Peyer's patch (tissue), 4 donors: ENCODE measurements around the gene EPB41L4B. TPM values are rescaled to one million over a fixed set of nuclear protein-coding genes. Genes with fewer than 3 reads are reported as not detected.

Experiments used
- DNase-seq, 3 donors: peaks; one replicate each; pipeline ENCODE4 v3.0.0-alpha.2; 2017 to 2019
- H3K27ac ChIP-seq, 4 donors: fragments of 200-600 bp; sonication (generic); one replicate each; pipeline ENCODE4 v1.5.1; 2016 to 2019
- H3K27me3 ChIP-seq, 2 donors: fragments of 200-600 bp; sonication (generic); one replicate each; pipeline ENCODE4 v1.5.1; 2019
- H3K36me3 ChIP-seq, 3 donors: fragments of 200-600 bp; sonication (generic); one replicate each; pipeline ENCODE4 v1.5.1; 2016 to 2019
- H3K4me1 ChIP-seq, 4 donors: fragments of 200-600 bp; sonication (generic); one replicate each; pipeline ENCODE4 v1.5.1; 2016 to 2019
- H3K4me3 ChIP-seq, 4 donors: fragments of 200-600 bp; sonication (generic); 1 replicate in 3 of 4; 2 replicates in 1 of 4; pipeline ENCODE4 v1.5.1; 2016 to 2019; ENCODE audit warnings: mild to moderate bottlenecking in 1 of 4
- H3K9me3 ChIP-seq, 4 donors: fragments of 200-600 bp; sonication (generic); one replicate each; pipeline ENCODE4 v1.5.1; 2016 to 2019; ENCODE audit warnings: mild to moderate bottlenecking in 1 of 4
- POLR2A ChIP-seq, 2 donors: fragments of 450-650 bp; IDR thresholded peaks; one replicate each; pipeline ENCODE4 v1.5.1; 2017; ENCODE audit warnings: antibody characterized with exemption in 2 of 2, mild to moderate bottlenecking in 2 of 2, moderate library complexity in 2 of 2
- total RNA-seq, 4 donors: library from RNA; depleted of rRNA; stranded (reverse); fragments of >200 nt; gene quantifications; one replicate each; pipeline ENCODE4 v1.1.0, GENCODE V29; 2016
- TF ChIP-seq, protein P1 (sequence below), 6 experiments: fragments of 450-650 bp in 4 of 6; fragments of 200-600 bp in 2 of 6; sonication (generic) in 1 of 6; IDR thresholded peaks; one replicate each; pipeline ENCODE4 v1.5.1; 2017 to 2019; ENCODE audit warnings: antibody characterized with exemption in 6 of 6, mild to moderate bottlenecking in 3 of 6, moderate library complexity in 1 of 6

EPB41L4B gene
- total RNA-seq, 4 donors from 2014 or later, result 20.6 to 135 (median 78.2) TPM

DNA sequence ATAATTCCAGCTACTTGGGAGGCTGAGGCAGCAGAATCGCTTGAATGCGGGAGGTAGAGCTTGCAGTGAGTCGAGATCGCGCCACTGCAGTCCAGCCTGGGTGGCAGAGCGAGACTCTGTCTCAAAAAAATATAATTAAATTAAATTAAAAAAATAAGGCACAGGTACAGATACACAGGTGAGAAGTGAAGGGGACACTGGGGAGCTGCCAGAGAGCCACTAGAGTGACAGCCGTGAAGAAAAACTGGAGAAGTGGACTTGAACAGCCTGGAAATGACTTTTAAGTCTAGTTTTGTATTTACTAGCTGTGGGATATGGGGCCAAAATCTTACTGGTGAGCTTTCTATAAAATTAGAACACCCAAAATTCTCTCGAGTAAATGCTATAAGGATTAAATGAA lies 15.1 kb downstream of the EPB41L4B start:
- H3K4me3 ChIP-seq, result no peak overlapping the region
- no peaks in the 10 kb centered on the region for H3K9me3 ChIP-seq
- DNase-seq, result no peak
- TF ChIP-seq, protein P1, sequence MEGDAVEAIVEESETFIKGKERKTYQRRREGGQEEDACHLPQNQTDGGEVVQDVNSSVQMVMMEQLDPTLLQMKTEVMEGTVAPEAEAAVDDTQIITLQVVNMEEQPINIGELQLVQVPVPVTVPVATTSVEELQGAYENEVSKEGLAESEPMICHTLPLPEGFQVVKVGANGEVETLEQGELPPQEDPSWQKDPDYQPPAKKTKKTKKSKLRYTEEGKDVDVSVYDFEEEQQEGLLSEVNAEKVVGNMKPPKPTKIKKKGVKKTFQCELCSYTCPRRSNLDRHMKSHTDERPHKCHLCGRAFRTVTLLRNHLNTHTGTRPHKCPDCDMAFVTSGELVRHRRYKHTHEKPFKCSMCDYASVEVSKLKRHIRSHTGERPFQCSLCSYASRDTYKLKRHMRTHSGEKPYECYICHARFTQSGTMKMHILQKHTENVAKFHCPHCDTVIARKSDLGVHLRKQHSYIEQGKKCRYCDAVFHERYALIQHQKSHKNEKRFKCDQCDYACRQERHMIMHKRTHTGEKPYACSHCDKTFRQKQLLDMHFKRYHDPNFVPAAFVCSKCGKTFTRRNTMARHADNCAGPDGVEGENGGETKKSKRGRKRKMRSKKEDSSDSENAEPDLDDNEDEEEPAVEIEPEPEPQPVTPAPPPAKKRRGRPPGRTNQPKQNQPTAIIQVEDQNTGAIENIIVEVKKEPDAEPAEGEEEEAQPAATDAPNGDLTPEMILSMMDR (IDR thresholded peaks at IDR 0.05), result no peak
- H3K4me1 ChIP-seq, result peaks cover 0 to 34% (median 2%) of the 10 kb centered on the region in 4 donors
- peak overlapping the region in 3 of 4 donors; percentile 64 to 93 (median 84) for H3K27ac ChIP-seq
- no peaks in the 10 kb centered on the region for H3K27me3 ChIP-seq
- no peaks in the 10 kb centered on the region for H3K36me3 ChIP-seq

DNA sequence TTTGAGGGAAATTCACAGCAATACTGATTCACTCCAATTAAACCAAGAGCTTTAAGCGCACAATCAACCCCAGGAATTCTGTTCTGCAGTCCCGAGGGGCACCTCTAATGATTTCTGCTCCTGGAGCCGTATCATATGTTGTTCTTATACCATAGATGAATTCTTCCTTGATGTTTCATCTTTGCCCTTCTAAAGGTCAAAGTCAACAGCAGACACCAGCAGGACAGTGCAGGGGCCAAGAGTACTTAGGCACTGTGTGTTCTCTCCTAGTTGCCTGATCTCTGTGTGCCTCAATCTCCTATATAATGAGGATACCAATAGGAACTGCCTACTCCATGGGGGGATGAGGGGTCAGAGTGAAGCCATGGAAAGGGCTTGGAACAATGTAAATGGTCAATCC lies 16.5 kb downstream of the EPB41L4B start:
- Histone ChIP-seq H3K9me3 (no peaks in the 10 kb centered on the region), H3K4me3 (no peak overlapping the region), H3K27ac (peak overlapping the region in 3 of 4 donors; percentile 46 to 86 (median 84)), H3K4me1 (peaks cover 0 to 38% (median 2%) of the 10 kb centered on the region in 4 donors), H3K36me3 (no peaks in the 10 kb centered on the region), H3K27me3 (no peaks in the 10 kb centered on the region)
- DNase-seq, result peak in 1 of 3 donors; percentile 70
- TF ChIP-seq, protein P1 (IDR thresholded peaks at IDR 0.05), result peak in 1 of 6 experiments; percentile 6
- peak; percentile 16 to 48 for TF ChIP-seq POLR2A (IDR thresholded peaks at IDR 0.05)

DNA sequence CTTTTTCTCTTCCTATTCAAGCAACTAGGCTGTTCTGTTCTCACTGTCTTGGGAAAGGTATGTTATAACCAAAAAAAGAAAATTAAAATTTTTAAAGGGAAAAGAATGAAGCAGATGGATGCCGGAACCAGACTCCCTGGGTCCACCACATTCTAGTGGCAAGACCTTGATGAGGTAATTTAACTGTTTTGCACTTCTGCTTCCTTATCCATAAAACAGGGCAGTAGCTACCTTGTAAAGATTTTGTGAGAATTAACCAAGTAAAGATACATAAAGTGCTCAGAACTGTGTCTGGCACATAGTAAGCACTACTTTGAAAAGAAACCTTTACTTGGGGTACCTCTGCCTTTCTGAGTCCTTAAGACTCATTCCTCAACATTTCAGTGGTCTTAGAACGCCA lies 17.0 kb downstream of the EPB41L4B start:
- Histone ChIP-seq H3K27me3 (no peaks in the 10 kb centered on the region), H3K4me1 (peaks cover 0 to 36% (median 2%) of the 10 kb centered on the region in 4 donors), H3K36me3 (no peaks in the 10 kb centered on the region), H3K4me3 (no peak overlapping the region), H3K27ac (peak overlapping the region in 3 of 4 donors; percentile 46 to 86 (median 84)), H3K9me3 (no peaks in the 10 kb centered on the region)
- DNase-seq, result no peak
- TF ChIP-seq POLR2A (IDR thresholded peaks at IDR 0.05), result no peak
- TF ChIP-seq, protein P1 (IDR thresholded peaks at IDR 0.05), result no peak

DNA sequence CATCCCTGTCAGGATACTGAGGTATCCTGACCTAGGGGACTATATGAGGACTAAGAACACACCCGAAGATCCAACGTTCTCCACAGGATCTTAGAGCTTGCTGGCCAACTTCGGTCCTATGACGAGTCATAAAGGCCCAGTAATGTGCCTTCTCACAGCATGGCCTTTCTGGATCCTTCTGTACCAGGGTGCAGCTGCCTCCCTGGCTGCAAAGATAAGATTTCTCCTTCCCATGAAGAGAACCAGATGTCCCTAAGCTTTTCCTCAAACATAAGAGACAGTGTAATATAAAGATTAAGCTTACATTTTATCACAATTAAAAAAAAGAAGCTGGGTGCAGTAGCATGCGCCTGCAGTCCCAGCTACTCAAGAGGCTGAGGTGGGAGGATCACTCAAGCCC lies 18.3 kb downstream of the EPB41L4B start:
- DNase-seq, result no peak
- TF ChIP-seq POLR2A (IDR thresholded peaks at IDR 0.05), result no peak
- TF ChIP-seq, protein P1 (IDR thresholded peaks at IDR 0.05), result no peak
- no peak overlapping the region for H3K4me3 ChIP-seq
- no peak overlapping the region for H3K27ac ChIP-seq
- no peaks in the 10 kb centered on the region for H3K27me3 ChIP-seq
- peaks cover 0 to 26% (median 0%) of the 10 kb centered on the region in 4 donors for H3K4me1 ChIP-seq
- no peaks in the 10 kb centered on the region for H3K9me3 ChIP-seq
- H3K36me3 ChIP-seq, result no peaks in the 10 kb centered on the region

DNA sequence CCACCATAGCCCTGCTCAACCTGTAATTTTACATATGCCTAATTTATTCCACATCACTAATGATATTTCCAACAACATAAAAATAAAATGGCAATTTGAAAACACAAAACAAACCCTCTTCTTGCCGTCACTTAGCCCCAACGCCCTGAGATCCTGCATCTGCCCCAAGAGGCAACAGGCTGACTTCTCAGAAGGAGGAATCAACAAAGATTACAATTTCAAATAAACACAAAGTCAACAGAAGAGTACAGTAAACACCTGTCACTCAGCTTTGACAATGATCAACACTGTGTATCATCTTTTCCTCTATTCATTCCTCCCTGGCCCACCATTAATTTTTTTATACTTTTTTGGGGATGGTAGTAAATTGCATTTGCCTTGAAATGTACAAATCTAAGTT lies 19.8 kb downstream of the EPB41L4B start:
- no peaks in the 10 kb centered on the region for H3K36me3 ChIP-seq
- peaks cover 0 to 29% (median 0%) of the 10 kb centered on the region in 4 donors for H3K4me1 ChIP-seq
- no peak for DNase-seq
- H3K9me3 ChIP-seq, result no peaks in the 10 kb centered on the region
- TF ChIP-seq POLR2A (IDR thresholded peaks at IDR 0.05), result no peak
- TF ChIP-seq, protein P1 (IDR thresholded peaks at IDR 0.05), result no peak
- H3K27me3 ChIP-seq, result no peaks in the 10 kb centered on the region
- H3K4me3 ChIP-seq, result no peak overlapping the region
- H3K27ac ChIP-seq, result no peak overlapping the region

DNA sequence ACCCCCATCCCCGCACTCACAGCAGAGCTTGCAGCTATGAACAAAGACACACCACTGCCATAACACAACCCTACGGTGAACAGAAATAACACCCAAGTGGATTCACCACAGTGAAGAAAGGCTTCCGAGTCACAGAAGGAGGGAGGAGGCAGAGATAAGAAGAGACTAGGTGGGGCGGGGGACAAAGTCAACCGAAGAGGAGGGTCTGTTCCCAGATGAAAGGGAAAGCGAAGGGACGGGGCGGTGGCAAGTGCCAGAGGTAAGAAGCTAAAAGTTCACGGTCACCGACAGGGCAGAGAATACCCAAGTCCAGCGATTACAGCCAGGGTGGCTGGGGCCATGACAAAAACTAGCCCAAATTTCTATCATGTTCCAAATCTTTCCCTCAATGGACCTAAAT lies 21.0 kb downstream of the EPB41L4B start:
- TF ChIP-seq, protein P1 (IDR thresholded peaks at IDR 0.05), result peak in 1 of 6 experiments; percentile 5
- peak in 1 of 2 donors; percentile 32 for TF ChIP-seq POLR2A (IDR thresholded peaks at IDR 0.05)
- Histone ChIP-seq H3K4me1 (peaks cover 0 to 24% (median 0%) of the 10 kb centered on the region in 4 donors), H3K4me3 (no peak overlapping the region), H3K9me3 (no peaks in the 10 kb centered on the region), H3K27me3 (no peaks in the 10 kb centered on the region), H3K36me3 (no peaks in the 10 kb centered on the region), H3K27ac (peak overlapping the region in 2 of 4 donors; percentile 39 to 74)
- peak in 2 of 3 donors; percentile 72 to 78 for DNase-seq
